Activated CD8-positive, alpha-beta memory T cell treated with anti-CD3 and anti-CD28 coated beads, Interleukin-2, amount 50 U/mL, for 1 hour (primary cell): ENCODE measurements around the gene TANGO6.

Source experiments
- DNase-seq: peaks from one replicate; pipeline ENCODE4 v3.0.0-alpha.2; 2020; ENCODE audit errors: extremely low read depth

TANGO6 gene

GRCh38 chr16:69095193-69095592 is 251.9 kb downstream of the TANGO6 start:
- DNase-seq = no peak

DNA sequence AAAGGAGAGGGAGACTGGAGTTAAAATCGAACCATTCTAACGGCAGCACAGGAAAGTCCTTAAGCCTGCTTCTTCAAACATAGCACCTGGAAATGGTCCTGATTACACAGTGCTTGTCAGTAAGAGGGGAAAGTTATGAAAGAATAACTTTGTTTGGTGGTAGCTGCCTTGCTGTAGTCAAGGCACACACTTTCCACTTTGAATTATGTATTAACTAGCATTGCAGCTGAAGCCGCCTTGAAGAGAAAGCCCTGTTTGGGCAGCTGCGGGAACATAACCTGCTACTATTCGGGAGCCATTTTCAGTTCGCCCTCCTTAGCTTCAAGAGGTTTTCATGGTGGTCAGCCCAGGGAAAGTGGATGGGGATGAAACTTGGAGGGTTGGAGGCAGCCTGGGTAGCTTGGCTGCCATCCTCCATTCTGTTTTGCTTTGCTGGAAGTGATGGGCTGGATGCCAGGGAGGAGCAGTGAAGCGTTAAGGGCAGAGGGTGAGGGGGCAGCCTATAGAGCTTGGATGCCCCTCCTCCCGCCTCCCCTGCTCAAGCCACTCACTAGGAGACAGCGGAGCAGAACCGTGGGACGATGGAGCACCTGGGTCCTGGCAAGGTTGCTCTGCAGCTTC is 256.9 kb downstream of the TANGO6 start:
- no peak for DNase-seq

DNA sequence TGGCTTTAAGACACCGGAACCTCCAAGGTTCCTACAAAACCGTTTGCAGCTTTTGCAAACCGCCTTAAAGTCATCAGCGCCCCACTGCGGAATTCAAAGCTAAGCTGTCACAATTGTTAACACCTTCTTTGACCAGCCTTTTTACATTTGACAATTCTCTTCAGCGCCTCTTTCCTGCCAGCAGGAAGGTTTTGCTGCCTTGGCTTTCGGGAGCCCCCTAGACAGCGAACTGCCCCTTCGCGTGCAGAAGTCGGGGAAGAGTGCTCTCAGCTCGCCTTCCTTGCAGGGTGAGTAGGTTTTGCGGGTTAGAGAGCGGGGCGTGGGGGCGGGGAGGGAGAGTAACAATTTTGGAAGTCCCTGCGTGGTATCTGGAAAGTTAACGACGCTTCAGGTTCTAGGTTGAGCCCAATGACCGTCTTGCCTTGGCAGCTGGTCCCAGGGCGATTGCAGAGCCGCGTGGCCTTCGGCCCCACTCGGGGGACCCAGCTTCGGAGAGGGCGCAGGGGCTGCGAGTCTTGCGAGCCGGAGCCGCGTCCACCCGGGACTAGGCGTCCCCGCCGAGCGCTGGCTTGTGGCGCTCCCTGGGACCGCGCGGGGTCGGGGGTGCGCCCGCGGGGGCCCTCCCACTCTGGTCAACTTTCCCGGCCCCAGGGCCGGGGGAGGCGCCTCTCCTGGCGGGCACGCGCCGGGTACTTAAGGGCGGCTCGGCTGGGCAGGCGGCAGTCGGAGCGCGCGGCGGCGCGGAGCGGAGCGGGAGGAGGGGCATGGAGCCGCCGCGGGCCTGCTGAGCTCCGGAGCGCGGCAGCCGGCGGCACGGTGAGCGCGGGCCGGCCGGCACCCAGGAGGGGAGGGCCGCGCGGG is 262.4 kb downstream of the TANGO6 start, which contains the start of gene HAS3:
Gene HAS3 (plus strand): TSS at position 153 of the 861 bp plus-strand sequence. CDS start 3,743 bp downstream, outside the sequence.
- DNase-seq = no peak

DNA sequence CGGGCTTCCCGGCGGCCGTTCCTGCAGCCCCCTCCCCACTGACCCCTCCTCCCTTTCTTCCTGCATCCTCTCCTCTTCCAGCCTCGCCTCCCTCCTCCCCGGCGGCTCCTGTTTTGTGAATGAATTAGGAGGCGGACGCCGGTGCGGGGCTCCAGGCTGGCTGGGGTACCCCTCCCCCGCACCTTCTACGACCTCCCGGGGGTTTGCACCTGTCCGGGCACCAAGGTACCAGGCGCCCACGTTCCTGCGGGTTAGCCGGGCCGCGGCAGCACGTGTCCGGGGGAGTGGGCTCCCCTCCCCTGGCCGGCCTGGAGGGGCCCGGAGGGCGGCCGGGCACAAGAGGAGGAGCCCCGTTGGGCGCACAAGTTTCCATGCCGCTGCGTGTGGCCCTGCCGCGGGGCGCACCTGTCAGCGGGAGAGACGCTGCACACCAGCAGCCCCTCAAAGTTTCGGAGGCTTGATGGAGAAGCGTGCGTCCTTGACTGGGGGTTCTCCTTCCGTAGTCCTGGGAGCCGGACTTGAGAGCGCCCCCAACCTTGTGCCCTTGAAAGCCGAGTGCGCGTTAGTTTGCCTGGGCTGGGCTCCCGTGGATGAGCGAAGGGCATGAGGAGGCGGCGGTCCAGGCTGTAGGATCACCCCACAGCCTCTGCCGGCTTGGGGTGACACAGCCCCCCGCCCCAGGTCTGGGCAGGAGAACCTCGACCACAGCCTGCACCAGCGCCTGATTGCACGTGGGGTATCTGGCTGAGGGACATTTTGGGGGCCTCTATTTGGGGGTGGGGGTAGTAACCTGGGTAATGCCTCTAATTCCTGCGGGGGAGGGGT is 263.4 kb downstream of the TANGO6 start:
- no peak for DNase-seq

- DNase-seq = no peak
These were observed 264.1 kb downstream of the TANGO6 start for GRCh38 chr16:69107316-69107962.

DNA sequence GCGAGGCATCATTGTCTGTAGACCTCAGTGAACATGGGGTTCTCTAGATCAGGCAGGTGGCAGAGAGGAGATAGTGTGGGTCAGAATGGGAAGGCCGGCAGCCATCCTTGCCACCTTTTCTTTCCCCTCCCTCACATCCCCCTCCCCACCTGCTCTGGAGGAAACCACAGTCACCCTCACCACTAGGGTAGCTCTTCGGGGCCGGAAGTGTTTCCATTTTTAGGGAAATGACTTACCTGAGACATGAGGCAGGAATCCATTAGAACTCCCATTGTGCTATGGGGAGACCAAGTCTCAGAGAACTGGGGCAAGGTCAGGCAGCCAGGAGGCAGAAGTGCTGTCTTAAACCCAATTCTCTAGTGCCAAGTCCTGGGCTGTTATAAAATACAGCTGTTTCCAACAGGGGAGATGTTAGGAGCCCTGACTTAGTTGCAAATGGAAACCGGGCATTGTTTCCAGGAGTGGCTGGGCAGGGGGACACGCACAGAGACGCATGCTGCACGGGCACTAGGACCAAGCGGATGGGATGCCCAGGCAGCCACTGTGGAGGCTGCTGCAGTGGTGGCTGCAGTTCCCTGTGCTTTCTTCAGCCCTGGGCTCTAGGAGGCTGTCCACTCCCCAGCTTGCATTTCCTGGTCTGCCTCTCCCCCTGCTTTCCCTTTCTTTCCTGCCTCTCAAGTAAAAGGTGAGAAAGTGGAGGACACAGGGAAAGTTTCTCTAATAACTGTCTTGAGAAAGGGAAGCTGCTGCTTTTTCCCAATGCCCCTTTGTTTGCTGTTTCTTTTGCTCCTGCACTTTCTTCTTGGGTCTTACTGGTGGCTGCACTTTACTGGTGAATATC is 265.0 kb downstream of the TANGO6 start:
- DNase-seq = no peak

DNA sequence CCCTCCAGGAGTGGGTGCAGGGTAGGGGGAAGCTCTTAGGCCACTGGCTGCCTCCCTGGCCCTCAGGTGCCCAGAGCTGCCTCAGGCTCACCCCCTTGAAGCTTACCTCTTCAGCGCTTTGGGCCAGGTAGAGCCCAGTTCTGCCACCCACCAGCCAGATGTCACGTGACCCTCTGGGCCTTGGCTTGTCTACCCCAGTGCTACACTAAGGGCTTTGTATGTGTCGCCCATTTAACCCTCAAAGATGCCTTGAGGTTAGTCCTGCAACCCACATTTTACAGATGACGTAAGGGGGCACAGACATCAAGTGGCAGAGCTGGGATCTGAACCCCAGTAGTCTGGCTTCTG is 265.5 kb downstream of the TANGO6 start:
- DNase-seq = no peak

- DNase-seq = no peak
These were observed 266.3 kb downstream of the TANGO6 start for GRCh38 chr16:69109486-69110270.

DNA sequence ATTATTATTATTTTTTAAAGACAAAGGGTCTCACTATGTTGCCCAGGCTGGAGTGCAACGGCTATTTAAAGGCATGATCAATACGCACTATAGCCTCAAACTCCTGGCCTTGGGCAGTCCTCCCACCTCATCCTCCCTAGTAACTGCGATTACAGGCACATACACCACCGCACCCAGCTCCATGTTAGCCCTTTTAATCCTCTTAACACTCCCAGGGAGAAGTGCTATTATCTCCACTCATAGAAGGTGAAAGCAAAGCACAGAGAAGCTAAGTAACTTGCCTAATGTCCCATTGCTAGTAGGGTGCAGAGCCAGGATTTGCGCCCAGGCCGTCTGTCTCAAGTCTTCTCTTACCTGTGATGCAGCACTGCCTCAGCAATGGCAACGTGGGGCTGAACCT is 267.1 kb downstream of the TANGO6 start:
- DNase-seq = no peak

DNA sequence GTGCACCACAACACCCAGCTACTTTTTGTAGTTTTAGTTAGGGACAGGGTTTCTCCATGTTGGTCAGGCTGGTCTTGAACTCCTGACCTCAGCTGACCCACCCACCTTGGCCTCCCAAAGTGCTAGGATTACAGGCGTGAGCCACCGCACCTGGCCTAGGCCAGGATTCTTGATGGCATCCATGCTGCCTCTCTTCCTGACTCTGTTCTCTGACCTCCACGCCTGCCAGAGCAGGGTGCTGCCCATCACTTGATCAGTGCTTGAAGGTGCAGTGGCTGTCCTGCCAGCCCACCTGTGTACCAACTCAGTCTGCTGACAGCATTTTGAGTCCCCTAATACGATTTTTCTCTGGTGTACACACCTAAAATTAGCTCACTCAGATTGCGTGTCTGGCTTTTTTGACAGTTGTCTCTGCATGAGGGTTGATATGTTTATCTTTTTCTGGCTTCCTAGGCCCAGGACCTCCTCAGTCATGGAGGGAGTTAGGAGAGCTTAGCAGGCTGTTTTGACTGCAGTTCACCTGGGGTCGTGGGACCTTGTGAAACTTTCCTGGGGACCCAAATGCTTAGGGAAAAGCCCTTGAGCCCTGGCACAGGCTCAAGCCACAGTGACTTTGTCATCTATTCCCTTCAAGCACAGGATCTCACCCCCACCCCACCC is 268.0 kb downstream of the TANGO6 start:
- no peak for DNase-seq

DNA sequence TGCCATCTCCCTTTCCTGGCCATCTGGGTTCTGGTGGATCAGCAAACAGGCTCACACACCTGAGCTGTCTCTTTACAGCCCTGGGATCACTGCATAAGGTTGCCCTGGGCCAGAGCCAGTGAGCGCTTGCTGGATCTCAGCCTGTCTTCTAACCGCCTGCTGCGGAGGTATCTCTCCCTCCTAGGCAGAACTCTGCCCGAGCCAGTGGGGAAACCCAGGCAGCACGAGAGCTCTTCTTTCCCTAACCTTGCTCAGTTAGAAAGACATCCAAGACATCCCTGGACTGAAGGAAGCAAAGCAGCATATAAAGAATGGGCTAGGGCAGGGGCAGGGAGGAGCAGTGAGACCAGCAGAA is 268.5 kb downstream of the TANGO6 start:
- DNase-seq = no peak

- DNase-seq = no peak
These were observed 269.2 kb downstream of the TANGO6 start for GRCh38 chr16:69112285-69113129.

DNA sequence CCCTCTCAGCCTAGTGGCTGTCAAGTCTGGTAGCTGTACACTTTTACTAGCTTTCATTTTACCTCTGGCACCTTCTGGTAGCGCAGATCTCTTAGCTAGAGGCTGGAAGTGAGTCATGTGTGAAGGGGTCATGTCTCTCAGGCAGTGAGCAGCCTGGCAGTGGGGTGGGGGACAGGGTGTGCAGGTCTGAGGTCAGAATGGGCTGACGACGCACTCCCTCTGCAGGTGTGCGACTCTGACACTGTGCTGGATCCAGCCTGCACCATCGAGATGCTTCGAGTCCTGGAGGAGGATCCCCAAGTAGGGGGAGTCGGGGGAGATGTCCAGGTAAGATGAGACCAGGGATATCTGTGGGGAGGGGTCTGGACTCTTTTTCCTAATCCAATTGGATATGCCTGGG is 269.9 kb downstream of the TANGO6 start:
- no peak for DNase-seq

DNA sequence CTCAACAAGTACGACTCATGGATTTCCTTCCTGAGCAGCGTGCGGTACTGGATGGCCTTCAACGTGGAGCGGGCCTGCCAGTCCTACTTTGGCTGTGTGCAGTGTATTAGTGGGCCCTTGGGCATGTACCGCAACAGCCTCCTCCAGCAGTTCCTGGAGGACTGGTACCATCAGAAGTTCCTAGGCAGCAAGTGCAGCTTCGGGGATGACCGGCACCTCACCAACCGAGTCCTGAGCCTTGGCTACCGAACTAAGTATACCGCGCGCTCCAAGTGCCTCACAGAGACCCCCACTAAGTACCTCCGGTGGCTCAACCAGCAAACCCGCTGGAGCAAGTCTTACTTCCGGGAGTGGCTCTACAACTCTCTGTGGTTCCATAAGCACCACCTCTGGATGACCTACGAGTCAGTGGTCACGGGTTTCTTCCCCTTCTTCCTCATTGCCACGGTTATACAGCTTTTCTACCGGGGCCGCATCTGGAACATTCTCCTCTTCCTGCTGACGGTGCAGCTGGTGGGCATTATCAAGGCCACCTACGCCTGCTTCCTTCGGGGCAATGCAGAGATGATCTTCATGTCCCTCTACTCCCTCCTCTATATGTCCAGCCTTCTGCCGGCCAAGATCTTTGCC is 271.1 kb downstream of the TANGO6 start:
- no peak for DNase-seq

DNA sequence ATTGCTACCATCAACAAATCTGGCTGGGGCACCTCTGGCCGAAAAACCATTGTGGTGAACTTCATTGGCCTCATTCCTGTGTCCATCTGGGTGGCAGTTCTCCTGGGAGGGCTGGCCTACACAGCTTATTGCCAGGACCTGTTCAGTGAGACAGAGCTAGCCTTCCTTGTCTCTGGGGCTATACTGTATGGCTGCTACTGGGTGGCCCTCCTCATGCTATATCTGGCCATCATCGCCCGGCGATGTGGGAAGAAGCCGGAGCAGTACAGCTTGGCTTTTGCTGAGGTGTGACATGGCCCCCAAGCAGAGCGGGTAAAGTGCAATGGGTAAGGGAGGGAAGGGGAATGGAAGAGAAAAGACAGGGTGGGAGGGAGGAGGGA is 271.6 kb downstream of the TANGO6 start:
- DNase-seq = no peak

DNA sequence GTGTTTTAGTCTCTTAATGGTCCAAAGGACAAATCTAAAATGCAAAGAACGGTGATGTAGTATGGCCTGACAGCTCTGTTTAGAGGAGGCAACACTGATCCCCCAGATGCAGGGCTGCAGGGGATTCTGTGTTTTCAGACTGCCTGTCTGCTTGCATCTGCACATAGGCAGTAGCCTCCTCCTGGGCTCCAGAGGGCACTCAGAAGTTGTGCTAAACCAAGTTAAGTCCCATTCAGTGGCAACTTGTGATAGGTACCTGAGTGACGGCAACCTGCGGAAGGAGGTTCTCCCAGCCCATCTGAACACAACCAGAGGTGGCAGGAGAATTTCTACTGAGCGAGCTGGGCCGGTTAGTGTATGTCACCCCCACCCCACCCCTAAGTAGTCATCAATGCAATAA is 272.0 kb downstream of the TANGO6 start:
- no peak for DNase-seq

- no peak for DNase-seq
These were observed 272.5 kb downstream of the TANGO6 start for GRCh38 chr16:69115837-69116236.

- no peak for DNase-seq
These were observed 273.0 kb downstream of the TANGO6 start for GRCh38 chr16:69116256-69116875.
